Measurements from ENCODE around the gene CRB1.

- TF ChIP-seq GATA2 (IDR thresholded peaks at IDR 0.05; ENCODE audit: low read depth, low read length), result no peak
- TF ChIP-seq GATA3 (IDR thresholded peaks at IDR 0.05; ENCODE audit: low read depth, low read length), result no peak
Observed at GRCh38 chr1:197485790-197486189, 217.7 kb downstream of the CRB1 start.
